ENCODE results near the gene FCHSD2. TPM values are rescaled to one million over a fixed set of nuclear protein-coding genes. Genes with fewer than 3 reads are reported as not detected.

FCHSD2 gene
- polyA plus RNA-seq, 3 donors = 14.5 to 43.5 (median 16.6) TPM

DNA sequence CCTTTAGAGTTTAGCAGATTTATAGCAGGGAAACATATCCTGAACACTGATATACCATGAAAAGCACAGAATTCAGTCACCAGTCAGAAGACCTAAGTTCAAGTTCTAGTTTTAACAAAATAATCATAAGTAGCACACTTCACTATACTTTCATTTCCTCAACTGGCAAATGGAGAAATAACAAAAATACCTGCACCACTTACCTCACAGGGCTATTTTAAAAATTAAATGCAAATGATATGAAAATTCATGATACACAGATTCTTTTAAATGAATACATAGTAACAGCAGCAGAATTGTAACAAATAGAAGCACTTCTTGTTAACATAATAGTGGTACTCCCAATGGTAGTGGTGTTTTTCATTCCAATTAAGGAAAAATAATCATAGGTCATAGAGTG, 139.0 kb downstream of the FCHSD2 start:
- no peaks in the 10 kb centered on the region for H3K9me3 Mint-ChIP-seq
- H2AFZ ChIP-seq (ENCODE audit: insufficient read depth, low read depth, low read length, poor library complexity, severe bottlenecking) = no peak overlapping the region
- H3K36me3 Mint-ChIP-seq = peaks cover 30 to 31% of the 10 kb centered on the region in 2 donors
- no peak overlapping the region for H3K4me3 Mint-ChIP-seq
- H3K27ac Mint-ChIP-seq = peak overlapping the region in 1 of 7 donors; percentile 58
- H3K36me3 ChIP-seq (replicated peaks in 1 of 2; ENCODE audit: control insufficient read depth in 1 of 2, insufficient read depth in 2 of 2, low read length in 2 of 2) = peaks cover 3 to 13% of the 10 kb centered on the region in 2 donors
- H3K27me3 ChIP-seq (ENCODE audit: control insufficient read depth in 2 of 2, insufficient read depth in 2 of 2, low read length in 2 of 2) = no peaks in the 10 kb centered on the region
- no peak overlapping the region for H3K27ac ChIP-seq (ENCODE audit: low read depth in 1 of 2, low read length in 2 of 2)
- peaks cover 0 to 8% of the 10 kb centered on the region in 2 donors for H3K4me1 ChIP-seq (ENCODE audit: control insufficient read depth in 1 of 2, insufficient read depth in 2 of 2, low read length in 2 of 2)
- no peak overlapping the region for H3K9ac ChIP-seq (ENCODE audit: insufficient read depth, low read length, poor library complexity, severe bottlenecking)
- H3K27me3 Mint-ChIP-seq (ENCODE audit: low read depth in 3 of 3) = peaks cover 0 to 1% (median 0%) of the 10 kb centered on the region in 3 donors
- no peak overlapping the region for H3K4me3 ChIP-seq (replicated peaks in 1 of 3; ENCODE audit: low read depth in 2 of 3, low read length in 3 of 3)
- peaks cover 40% of the 10 kb centered on the region for H3K79me2 ChIP-seq (ENCODE audit: insufficient read depth, low read length)
- H4K20me1 ChIP-seq (ENCODE audit: insufficient read depth, low read length) = peaks cover 6% of the 10 kb centered on the region
- H3K4me2 ChIP-seq (replicated peaks; ENCODE audit: extremely low read depth, low read length, poor library complexity, severe bottlenecking) = no peak overlapping the region
- H3K9me3 ChIP-seq (replicated peaks in 1 of 2; ENCODE audit: control insufficient read depth in 1 of 2, insufficient read depth in 1 of 2, low read length in 2 of 2) = no peaks in the 10 kb centered on the region
- no peak for DNase-seq
- TF ChIP-seq, protein P1, sequence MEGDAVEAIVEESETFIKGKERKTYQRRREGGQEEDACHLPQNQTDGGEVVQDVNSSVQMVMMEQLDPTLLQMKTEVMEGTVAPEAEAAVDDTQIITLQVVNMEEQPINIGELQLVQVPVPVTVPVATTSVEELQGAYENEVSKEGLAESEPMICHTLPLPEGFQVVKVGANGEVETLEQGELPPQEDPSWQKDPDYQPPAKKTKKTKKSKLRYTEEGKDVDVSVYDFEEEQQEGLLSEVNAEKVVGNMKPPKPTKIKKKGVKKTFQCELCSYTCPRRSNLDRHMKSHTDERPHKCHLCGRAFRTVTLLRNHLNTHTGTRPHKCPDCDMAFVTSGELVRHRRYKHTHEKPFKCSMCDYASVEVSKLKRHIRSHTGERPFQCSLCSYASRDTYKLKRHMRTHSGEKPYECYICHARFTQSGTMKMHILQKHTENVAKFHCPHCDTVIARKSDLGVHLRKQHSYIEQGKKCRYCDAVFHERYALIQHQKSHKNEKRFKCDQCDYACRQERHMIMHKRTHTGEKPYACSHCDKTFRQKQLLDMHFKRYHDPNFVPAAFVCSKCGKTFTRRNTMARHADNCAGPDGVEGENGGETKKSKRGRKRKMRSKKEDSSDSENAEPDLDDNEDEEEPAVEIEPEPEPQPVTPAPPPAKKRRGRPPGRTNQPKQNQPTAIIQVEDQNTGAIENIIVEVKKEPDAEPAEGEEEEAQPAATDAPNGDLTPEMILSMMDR (IDR thresholded peaks at IDR 0.05) = no peak
- peaks cover 18% of the 10 kb centered on the region for H3K4me1 Mint-ChIP-seq
- intact Hi-C loops (cut with micrococcal nuclease) = no loop called here

DNA sequence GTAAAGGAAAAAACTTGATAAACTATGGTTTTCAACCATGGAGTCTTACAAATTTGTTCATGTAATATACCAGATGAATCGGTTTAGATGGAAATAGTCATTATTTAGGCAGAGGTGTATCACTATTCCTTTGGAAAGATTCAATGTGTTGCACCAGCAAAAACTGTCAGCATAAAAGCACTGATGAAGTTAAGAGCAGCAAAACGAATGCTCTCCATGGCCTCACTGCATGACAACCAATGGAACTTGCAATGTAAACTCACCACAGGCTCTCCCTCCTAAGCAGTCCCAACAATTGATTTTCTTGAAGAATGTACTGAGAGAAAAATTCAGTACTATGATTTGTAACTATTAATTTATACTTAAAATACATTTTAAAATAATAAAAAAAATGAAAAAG, 139.9 kb downstream of the FCHSD2 start:
- no peak overlapping the region for H3K4me3 Mint-ChIP-seq
- WGBS (ENCODE audit: insufficient coverage) = no CpG with 5 or more reads among the region's 2 CpGs
- H3K4me1 Mint-ChIP-seq = peaks cover 23% of the 10 kb centered on the region
- H3K27ac Mint-ChIP-seq = no peak overlapping the region
- Histone ChIP-seq H3K9ac (ENCODE audit: insufficient read depth, low read length, poor library complexity, severe bottlenecking) (no peak overlapping the region), H3K79me2 (ENCODE audit: insufficient read depth, low read length) (peaks cover 45% of the 10 kb centered on the region), H2AFZ (ENCODE audit: insufficient read depth, low read depth, low read length, poor library complexity, severe bottlenecking) (no peak overlapping the region), H3K9me3 (replicated peaks in 1 of 2; ENCODE audit: control insufficient read depth in 1 of 2, insufficient read depth in 1 of 2, low read length in 2 of 2) (no peaks in the 10 kb centered on the region), H3K4me3 (replicated peaks in 1 of 3; ENCODE audit: low read depth in 2 of 3, low read length in 3 of 3) (no peak overlapping the region), H3K27me3 (ENCODE audit: control insufficient read depth in 2 of 2, insufficient read depth in 2 of 2, low read length in 2 of 2) (no peaks in the 10 kb centered on the region), H4K20me1 (ENCODE audit: insufficient read depth, low read length) (peaks cover 6% of the 10 kb centered on the region), H3K36me3 (replicated peaks in 1 of 2; ENCODE audit: control insufficient read depth in 1 of 2, insufficient read depth in 2 of 2, low read length in 2 of 2) (peaks cover 3 to 14% of the 10 kb centered on the region in 2 donors), H3K27ac (ENCODE audit: low read depth in 1 of 2, low read length in 2 of 2) (no peak overlapping the region), H3K4me2 (replicated peaks; ENCODE audit: extremely low read depth, low read length, poor library complexity, severe bottlenecking) (no peak overlapping the region), H3K4me1 (ENCODE audit: control insufficient read depth in 1 of 2, insufficient read depth in 2 of 2, low read length in 2 of 2) (peaks cover 0 to 9% of the 10 kb centered on the region in 2 donors)
- TF ChIP-seq, protein P1 (IDR thresholded peaks at IDR 0.05) = no peak
- no peaks in the 10 kb centered on the region for H3K9me3 Mint-ChIP-seq
- peaks cover 31 to 32% of the 10 kb centered on the region in 2 donors for H3K36me3 Mint-ChIP-seq
- intact Hi-C loops (cut with micrococcal nuclease) = no loop called here
- no peaks in the 10 kb centered on the region for H3K27me3 Mint-ChIP-seq (ENCODE audit: low read depth in 3 of 3)
- no peak for DNase-seq

All from CD14-positive monocyte (primary cell).